ENCODE results near the gene RFC4. TPM values are rescaled to one million over a fixed set of nuclear protein-coding genes. Genes with fewer than 3 reads are reported as not detected.

Gene RFC4
- total and polyA plus RNA-seq, 7 donors: 8.7 to 30.3 (median 16.4) TPM

DNA sequence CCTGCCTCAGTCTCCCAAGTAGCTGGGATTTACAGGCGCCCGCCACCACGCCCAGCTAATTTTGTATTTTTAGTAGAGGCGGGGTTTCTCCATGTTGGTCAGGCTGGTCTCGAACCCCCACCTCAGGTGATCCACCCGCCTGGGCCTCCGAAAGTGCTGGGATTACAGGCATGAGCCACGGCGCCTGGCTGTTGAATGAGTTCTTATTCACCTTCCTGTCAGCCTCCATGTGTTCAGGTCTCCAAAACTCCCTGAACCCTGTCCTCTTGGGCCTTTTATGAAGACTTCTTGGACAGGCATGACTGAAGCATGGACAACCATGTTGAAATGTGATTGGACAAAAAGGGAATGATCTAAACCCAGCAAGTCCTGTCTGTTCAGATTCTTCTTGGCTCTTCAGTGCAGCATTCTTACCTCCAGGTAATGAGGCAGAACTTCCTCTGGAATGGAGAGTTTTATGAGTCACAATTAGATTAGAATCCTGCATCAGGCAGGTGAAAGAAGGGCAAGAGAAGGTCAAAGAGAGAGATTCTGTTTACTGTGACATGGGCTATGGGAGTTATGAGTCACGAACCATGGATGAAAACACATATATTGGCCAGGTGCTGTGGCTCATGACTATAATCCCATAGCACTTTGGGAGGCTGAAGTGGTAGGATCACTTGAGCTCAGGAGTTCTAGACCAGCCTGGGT lies 46.0 kb downstream of the RFC4 start:
- H3K9me3 ChIP-seq: no peaks in the 10 kb centered on the region
- DNase-seq: no peak
- no peaks in the 10 kb centered on the region for H3K27me3 ChIP-seq
- intact Hi-C loops (cut with DNase I): no loop called here
- H3K4me1 ChIP-seq: no peaks in the 10 kb centered on the region
- H3K4me3 ChIP-seq: no peak overlapping the region
- no peaks in the 10 kb centered on the region for H3K36me3 ChIP-seq
- 93 to 94% methylated on average over 10 of the region's 10 CpGs for WGBS, 2 donors
- H3K27ac ChIP-seq: no peak overlapping the region
- TF ChIP-seq POLR2AphosphoS5 (IDR thresholded peaks at IDR 0.05): no peak
- TF ChIP-seq CTCF (IDR thresholded peaks at IDR 0.05): no peak
- no peak for TF ChIP-seq POLR2A (IDR thresholded peaks at IDR 0.05)
- no peak for TF ChIP-seq EP300 (IDR thresholded peaks at IDR 0.05)

GRCh38 chr3:186759231-186759930 lies 46.9 kb downstream of the RFC4 start:
- H3K27me3 ChIP-seq: no peaks in the 10 kb centered on the region
- WGBS, 2 donors: 89 to 90% methylated on average over 11 of the region's 11 CpGs
- DNase-seq: no peak
- TF ChIP-seq POLR2AphosphoS5 (IDR thresholded peaks at IDR 0.05): no peak
- intact Hi-C loops (cut with DNase I): no loop called here
- H3K4me3 ChIP-seq: no peak overlapping the region
- no peaks in the 10 kb centered on the region for H3K9me3 ChIP-seq
- H3K36me3 ChIP-seq: no peaks in the 10 kb centered on the region
- H3K4me1 ChIP-seq: no peaks in the 10 kb centered on the region
- H3K27ac ChIP-seq: no peak overlapping the region

DNA sequence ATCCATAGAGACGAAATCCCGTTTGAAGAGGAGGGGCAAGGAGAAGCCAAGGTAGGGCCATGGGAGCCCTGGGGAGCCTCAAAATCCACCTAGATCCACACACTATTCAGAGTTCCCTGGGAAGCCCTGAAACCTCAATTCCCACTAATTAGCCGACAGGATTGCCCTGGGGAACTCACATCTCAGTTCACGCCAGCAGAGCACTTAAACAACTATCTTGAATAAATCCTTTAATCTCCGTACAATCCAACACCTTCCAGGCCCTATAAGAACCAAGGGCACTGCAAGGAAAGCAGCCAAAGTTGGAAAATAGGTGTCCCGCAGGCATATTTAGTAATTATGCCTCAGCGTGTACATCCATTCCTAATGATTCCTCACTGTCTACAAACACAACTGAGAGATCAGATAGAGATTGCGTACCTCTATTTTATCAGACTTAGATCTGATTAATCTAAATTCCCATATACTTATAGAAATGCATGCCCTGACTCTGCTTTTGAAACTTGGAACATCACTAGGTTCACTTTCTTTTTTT lies 48.5 kb downstream of the RFC4 start:
- no peak for TF ChIP-seq POLR2AphosphoS5 (IDR thresholded peaks at IDR 0.05)
- no peak for TF ChIP-seq POLR2A (IDR thresholded peaks at IDR 0.05)
- TF ChIP-seq EP300 (IDR thresholded peaks at IDR 0.05): no peak
- H3K27ac ChIP-seq: no peak overlapping the region
- WGBS, 2 donors: 84 to 87% methylated on average over 8 of the region's 8 CpGs
- no peaks in the 10 kb centered on the region for H3K4me1 ChIP-seq
- H3K4me3 ChIP-seq: no peak overlapping the region
- no peak for DNase-seq
- intact Hi-C loops (cut with DNase I): no loop called here
- H3K36me3 ChIP-seq: no peaks in the 10 kb centered on the region
- H3K9me3 ChIP-seq: no peaks in the 10 kb centered on the region
- no peaks in the 10 kb centered on the region for H3K27me3 ChIP-seq

GRCh38 chr3:186757214-186757613 lies 49.1 kb downstream of the RFC4 start:
- no peaks in the 10 kb centered on the region for H3K36me3 ChIP-seq
- 87 to 91% methylated on average over 8 of the region's 8 CpGs for WGBS, 2 donors
- H3K27me3 ChIP-seq: no peaks in the 10 kb centered on the region
- H3K4me3 ChIP-seq: no peak overlapping the region
- intact Hi-C loops (cut with DNase I): no loop called here
- no peak overlapping the region for H3K27ac ChIP-seq
- no peak for DNase-seq
- no peaks in the 10 kb centered on the region for H3K4me1 ChIP-seq
- no peaks in the 10 kb centered on the region for H3K9me3 ChIP-seq
- TF ChIP-seq EP300 (IDR thresholded peaks at IDR 0.05): no peak
- no peak for TF ChIP-seq POLR2A (IDR thresholded peaks at IDR 0.05)
- TF ChIP-seq POLR2AphosphoS5 (IDR thresholded peaks at IDR 0.05): no peak
- no peak for TF ChIP-seq CTCF (IDR thresholded peaks at IDR 0.05)

DNA sequence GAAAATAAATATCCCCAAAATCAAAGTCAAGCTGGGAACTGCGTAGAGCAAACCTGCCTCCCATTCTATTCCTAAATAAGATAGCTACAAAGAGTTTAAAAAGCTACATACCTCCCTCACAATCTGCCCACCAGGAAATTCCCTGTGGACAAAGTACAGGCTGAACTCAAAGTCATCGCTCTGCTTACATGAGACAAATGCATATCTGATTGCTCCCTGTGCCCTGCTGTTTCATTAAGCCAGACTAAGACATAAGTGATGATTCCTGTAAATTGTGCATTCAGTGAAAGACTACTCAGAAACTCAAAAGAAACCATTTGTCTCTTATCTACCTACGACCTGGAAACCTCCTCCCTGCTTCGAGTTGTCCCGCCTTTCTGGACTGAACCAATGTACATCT lies 51.4 kb downstream of the RFC4 start:
- Histone ChIP-seq H3K36me3 (no peaks in the 10 kb centered on the region), H3K27me3 (no peaks in the 10 kb centered on the region), H3K4me3 (no peak overlapping the region), H3K9me3 (no peaks in the 10 kb centered on the region), H3K27ac (no peak overlapping the region), H3K4me1 (no peaks in the 10 kb centered on the region)
- TF ChIP-seq EP300 (IDR thresholded peaks at IDR 0.05) (no peak), POLR2AphosphoS5 (IDR thresholded peaks at IDR 0.05) (no peak), POLR2A (IDR thresholded peaks at IDR 0.05) (no peak), CTCF (IDR thresholded peaks at IDR 0.05) (no peak)
- 90 to 93% methylated on average over 5 of the region's 5 CpGs for WGBS, 2 donors
- intact Hi-C loops (cut with DNase I): no loop called here
- no peak for DNase-seq
